IPS DF 6.9 (cell line): ENCODE results near the gene IL17RB.

Experiments
- DNase-seq: peaks from one replicate; pipeline ENCODE4 v3.0.0-alpha.2; 2013; ENCODE audit warnings: low read depth, low spot score
- H3K27ac ChIP-seq: one replicate; pipeline ENCODE4 v1.5.1; 2013; ENCODE audit warnings: low read length, control low read depth
- H3K27me3 ChIP-seq: 2 replicates; pipeline ENCODE4 v1.6.1; 2013; ENCODE audit warnings: mild to moderate bottlenecking, low read length; ENCODE audit not compliant: control insufficient read depth, insufficient read depth
- H3K36me3 ChIP-seq: 2 replicates; pipeline ENCODE4 v1.6.1; 2013; ENCODE audit warnings: low read length; ENCODE audit not compliant: control insufficient read depth, insufficient read depth
- H3K4me1 ChIP-seq: 2 replicates; pipeline ENCODE4 v1.6.1; 2013; ENCODE audit warnings: low read length; ENCODE audit not compliant: control insufficient read depth, insufficient read depth
- H3K4me3 ChIP-seq: 2 replicates; pipeline ENCODE4 v1.5.1; 2013; ENCODE audit warnings: mild to moderate bottlenecking, low read length
- H3K9me3 ChIP-seq: 2 replicates; pipeline ENCODE4 v1.6.1; 2013; ENCODE audit warnings: low read length, inconsistent platforms; ENCODE audit not compliant: control insufficient read depth, insufficient read depth
- WGBS: extraction: QIAGEN DNeasy Blood & Tissue Kit; methylation state at CpG from one replicate; pipeline ENCODE4 v1.1.7; 2013; ENCODE audit warnings: mixed read lengths, missing lambda C conversion rate; ENCODE audit not compliant: insufficient read length, insufficient coverage; 5-methylcytosine and 5-hydroxymethylcytosine counted together

IL17RB gene

DNA sequence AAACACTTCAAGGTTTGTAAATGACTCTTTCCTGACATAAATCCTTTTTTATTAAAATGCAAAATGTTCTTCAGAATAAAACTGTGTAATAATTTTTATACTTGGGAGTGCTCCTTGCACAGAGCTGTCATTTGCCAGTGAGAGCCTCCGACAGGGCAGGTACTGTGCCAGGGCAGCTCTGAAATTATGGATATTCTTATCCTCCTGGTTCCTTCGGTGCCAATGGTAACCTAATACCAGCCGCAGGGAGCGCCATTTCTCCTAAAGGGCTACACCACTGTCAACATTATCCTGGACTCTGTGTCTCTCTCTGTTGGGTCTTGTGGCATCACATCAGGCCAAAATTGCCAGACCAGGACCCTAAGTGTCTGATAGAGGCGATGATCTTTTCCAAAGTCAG lies 33.1 kb upstream of the IL17RB start:
- no peaks in the 10 kb centered on the region for H3K4me1 ChIP-seq
- no peaks in the 10 kb centered on the region for H3K9me3 ChIP-seq
- H3K4me3 ChIP-seq = no peak overlapping the region
- H3K27ac ChIP-seq = no peak overlapping the region
- DNase-seq = no peak
- no peaks in the 10 kb centered on the region for H3K27me3 ChIP-seq
- H3K36me3 ChIP-seq = peaks cover 5% of the 10 kb centered on the region; the same call in 1 of the 2 replicates
- no CpG with 5 or more reads among the region's 5 CpGs for WGBS

DNA sequence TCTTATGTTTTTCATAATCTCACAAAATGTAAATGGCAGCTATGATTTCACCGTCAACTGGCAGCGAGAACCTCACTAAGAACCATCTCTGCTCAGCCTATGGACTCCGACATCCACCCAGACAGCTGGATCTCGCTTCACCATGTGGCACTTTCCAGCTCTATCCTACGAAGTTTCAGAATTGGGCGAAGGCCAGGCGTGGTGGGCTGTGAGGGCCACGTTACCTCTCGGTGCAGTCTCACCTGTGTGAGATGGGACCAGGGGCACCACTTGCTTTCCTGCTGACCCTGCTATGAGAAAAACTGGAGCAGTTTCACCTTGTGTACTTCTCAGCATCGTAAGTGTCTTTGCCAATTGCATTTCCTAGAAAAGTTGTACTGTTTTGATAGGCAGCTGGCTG lies 32.5 kb upstream of the IL17RB start:
- DNase-seq = no peak
- Histone ChIP-seq H3K27ac (no peak overlapping the region), H3K9me3 (no peaks in the 10 kb centered on the region), H3K36me3 (peaks cover 6% of the 10 kb centered on the region; the same call in 1 of the 2 replicates), H3K4me3 (no peak overlapping the region), H3K4me1 (no peaks in the 10 kb centered on the region), H3K27me3 (no peaks in the 10 kb centered on the region)
- WGBS = no CpG with 5 or more reads among the region's 10 CpGs

DNA sequence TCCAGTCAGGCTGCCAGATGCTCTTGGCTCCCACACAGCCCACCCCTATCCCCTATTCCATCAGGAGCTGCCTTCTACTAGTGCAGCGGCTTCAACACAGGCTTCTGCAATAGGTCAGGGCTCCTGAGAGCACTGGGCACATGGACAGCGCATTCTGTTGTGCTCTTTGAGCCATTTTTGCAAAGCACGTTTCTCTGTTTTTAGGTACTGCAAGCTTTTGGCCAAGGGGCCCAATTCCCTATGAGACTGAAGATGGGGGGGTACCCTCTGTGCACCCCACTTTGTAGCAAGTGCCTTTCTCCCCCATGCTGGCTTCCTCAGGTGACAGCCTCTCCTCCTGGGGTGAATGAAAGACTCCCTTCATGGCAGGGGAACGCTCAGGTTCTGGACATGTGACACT lies 31.3 kb upstream of the IL17RB start:
- H3K9me3 ChIP-seq = no peaks in the 10 kb centered on the region
- DNase-seq = no peak
- no peak overlapping the region for H3K27ac ChIP-seq
- H3K4me3 ChIP-seq = no peak overlapping the region
- no peaks in the 10 kb centered on the region for H3K27me3 ChIP-seq
- peaks cover 14% of the 10 kb centered on the region; the same call in 1 of the 2 replicates for H3K36me3 ChIP-seq
- WGBS = no CpG with 5 or more reads among the region's 4 CpGs
- no peaks in the 10 kb centered on the region for H3K4me1 ChIP-seq

DNA sequence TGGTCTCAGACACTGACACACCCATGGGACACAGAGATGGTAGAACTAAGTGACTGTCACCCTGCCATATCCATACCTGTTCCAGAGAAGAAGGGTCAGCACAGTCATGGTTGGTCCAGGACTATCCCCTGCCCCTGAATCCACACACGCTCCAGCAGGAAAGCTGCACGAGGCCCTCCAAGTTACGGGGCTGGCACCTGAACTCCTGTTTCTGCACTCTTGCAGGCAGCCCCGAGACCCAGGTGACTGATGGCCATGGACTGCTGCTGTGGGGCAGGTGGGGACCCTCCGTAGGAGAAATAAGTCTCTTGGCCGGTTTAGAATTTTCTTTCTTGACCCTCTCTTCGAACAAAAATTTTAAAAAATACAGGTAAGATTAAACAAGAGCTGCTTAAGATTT lies 30.7 kb upstream of the IL17RB start:
- no peak for DNase-seq
- H3K27me3 ChIP-seq = no peaks in the 10 kb centered on the region
- no peak overlapping the region for H3K4me3 ChIP-seq
- H3K36me3 ChIP-seq = peaks cover 14% of the 10 kb centered on the region; the same call in 1 of the 2 replicates
- no peaks in the 10 kb centered on the region for H3K4me1 ChIP-seq
- no CpG with 5 or more reads among the region's 7 CpGs for WGBS
- H3K27ac ChIP-seq = no peak overlapping the region
- no peaks in the 10 kb centered on the region for H3K9me3 ChIP-seq

DNA sequence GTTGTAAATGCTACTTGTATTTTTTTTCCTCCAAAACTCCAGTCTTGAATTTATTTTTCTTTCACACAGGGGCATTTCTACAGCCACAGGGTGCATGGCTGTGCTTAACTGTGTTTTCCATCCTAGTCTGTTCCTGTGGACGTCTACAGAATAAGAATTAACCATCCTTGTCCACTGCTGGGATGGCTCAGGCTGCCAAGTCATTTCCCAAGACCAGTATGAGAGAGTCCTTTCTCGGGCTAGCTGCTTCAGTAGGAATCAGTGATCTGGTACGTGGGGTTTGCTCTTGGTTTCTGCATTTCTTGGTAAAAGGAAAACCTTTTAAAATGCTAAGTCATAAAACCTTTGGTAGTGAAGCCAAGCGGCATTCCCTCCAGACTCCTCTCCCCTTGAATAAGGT lies 29.9 kb upstream of the IL17RB start:
- H3K9me3 ChIP-seq = no peaks in the 10 kb centered on the region
- no peaks in the 10 kb centered on the region for H3K4me1 ChIP-seq
- H3K4me3 ChIP-seq = no peak overlapping the region
- H3K36me3 ChIP-seq = peaks cover 14% of the 10 kb centered on the region; the same call in 1 of the 2 replicates
- no peak for DNase-seq
- H3K27ac ChIP-seq = no peak overlapping the region
- H3K27me3 ChIP-seq = no peaks in the 10 kb centered on the region
- no CpG with 5 or more reads among the region's 4 CpGs for WGBS

DNA sequence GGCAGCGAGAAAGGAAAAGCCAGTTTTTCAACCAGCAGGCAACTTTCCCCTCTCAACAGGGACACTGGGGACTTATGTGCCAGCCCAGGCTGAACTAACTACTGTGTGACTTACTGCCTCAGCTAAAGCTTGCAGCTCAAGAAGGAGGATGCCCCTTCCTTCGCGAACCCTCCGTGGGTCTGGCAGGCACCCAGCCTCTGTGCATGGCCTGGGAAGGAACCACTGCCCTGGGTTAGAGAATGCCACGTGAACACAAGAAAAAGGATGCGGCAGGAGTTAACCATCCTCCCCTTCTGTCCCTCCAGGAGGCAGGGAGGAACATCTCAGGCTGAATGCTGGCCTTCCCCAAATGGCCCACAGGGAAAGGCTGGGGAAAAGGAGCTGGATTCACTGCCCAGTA lies 29.2 kb upstream of the IL17RB start:
- Histone ChIP-seq H3K4me1 (no peaks in the 10 kb centered on the region), H3K9me3 (no peaks in the 10 kb centered on the region), H3K36me3 (peaks cover 15% of the 10 kb centered on the region; the same call in 1 of the 2 replicates), H3K4me3 (no peak overlapping the region), H3K27ac (no peak overlapping the region), H3K27me3 (no peaks in the 10 kb centered on the region)
- no CpG with 5 or more reads among the region's 6 CpGs for WGBS
- no peak for DNase-seq

DNA sequence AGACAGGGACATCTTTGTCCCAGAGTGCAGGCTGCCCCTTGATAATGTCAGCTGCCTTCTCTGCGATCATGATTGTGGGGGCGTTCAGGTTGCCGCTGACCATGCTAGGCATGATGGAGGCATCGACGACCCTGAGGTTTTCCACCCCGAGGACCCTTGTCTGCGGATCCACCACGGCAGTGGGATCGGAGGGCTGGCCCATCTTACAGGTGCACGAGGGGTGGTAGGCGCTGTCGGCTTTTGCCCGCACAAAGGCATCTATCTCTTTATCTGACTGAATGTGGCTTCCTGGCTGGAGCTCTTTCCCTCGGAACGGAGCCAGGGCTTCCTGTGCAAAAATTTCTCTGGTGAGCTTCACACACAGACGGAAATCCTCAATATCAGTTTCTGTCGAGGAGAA lies 28.6 kb upstream of the IL17RB start:
- H3K36me3 ChIP-seq = peaks cover 18% of the 10 kb centered on the region; the same call in 1 of the 2 replicates
- no CpG with 5 or more reads among the region's 17 CpGs for WGBS
- H3K27ac ChIP-seq = no peak overlapping the region
- H3K9me3 ChIP-seq = no peaks in the 10 kb centered on the region
- H3K4me3 ChIP-seq = no peak overlapping the region
- no peak for DNase-seq
- no peaks in the 10 kb centered on the region for H3K27me3 ChIP-seq
- H3K4me1 ChIP-seq = no peaks in the 10 kb centered on the region

DNA sequence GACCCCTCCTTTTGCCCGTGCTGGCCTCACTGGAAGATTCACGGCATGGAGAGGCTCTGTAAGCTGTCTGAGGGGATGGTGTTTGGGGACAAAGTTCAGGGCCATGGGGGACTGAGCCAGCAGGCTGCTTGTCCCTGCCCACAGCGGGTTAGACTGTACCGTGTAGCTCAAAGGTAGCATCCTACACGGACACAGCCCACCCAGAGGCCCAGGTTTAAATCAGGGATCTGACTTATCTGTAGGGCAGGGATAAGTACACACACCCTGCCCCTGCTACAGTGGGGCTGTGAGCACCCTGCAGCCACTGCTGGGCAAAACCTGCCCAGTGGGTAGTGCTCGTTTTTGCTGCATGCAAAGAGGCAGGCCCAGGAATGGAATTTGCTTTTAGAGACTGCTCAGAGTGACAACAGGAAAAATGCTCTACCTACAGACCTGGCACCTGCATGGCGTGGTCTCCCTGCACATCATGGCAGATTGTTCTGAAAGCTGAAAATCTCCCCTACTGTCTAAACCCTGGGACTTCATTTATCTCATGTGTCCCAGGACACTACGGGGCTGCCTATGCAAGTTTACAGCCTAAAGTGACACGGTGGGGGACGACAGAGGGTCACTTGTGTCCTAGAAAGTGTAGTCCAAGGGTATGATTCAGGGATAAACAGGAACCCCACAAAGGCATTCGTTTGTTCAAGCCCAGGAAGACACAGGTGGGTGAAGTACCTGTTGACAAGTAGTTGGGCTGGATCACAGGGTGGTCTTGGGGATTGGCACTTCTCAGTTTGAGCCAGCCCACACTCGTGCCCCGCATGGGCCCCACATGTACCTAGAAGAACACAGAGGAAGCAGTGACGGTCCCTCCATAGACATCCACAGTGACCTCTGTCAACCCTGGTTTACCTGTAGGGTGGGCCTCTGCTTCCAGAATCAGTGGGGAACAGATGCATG lies 27.9 kb upstream of the IL17RB start:
- Histone ChIP-seq H3K27me3 (no peaks in the 10 kb centered on the region), H3K4me1 (no peaks in the 10 kb centered on the region), H3K4me3 (no peak overlapping the region), H3K27ac (no peak overlapping the region), H3K9me3 (no peaks in the 10 kb centered on the region), H3K36me3 (peaks cover 18% of the 10 kb centered on the region; the same call in 1 of the 2 replicates)
- no peak for DNase-seq
- no CpG with 5 or more reads among the region's 14 CpGs for WGBS

DNA sequence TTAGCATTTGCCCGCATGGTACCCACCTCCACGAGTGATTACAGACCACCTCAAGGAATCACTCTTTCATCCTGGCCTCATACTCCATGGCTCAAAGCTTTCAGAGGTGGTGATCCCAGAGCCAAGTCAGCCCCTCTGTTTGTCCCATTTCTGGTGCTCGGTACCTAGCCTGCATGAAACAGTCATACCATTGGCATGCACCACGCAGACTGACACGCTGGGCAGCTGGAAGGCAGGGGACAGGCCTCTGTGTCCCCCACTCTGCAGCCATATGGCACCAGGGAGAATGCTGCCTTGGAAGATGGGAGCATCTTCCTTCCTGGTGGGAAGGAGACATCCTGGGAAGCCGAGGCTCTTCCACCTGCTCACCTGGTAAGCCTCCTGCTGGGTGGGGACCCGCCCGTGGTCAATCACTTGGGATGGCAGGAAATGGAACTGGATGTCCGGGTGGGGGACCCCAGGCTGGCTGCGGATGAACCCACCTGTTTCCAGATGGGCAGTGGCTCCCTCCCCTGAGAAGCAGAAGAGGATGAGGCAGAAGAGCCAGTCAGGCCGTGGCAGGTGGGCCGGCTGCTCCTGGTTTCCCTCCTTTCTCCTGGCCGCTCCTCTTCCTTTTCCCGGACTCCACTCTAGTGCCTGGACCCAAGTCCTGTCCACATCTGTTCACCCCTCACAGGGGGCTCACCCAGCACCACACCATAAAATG lies 27.1 kb upstream of the IL17RB start:
- DNase-seq = no peak
- WGBS = no CpG with 5 or more reads among the region's 14 CpGs
- H3K36me3 ChIP-seq = peaks cover 18% of the 10 kb centered on the region; the same call in 1 of the 2 replicates

DNA sequence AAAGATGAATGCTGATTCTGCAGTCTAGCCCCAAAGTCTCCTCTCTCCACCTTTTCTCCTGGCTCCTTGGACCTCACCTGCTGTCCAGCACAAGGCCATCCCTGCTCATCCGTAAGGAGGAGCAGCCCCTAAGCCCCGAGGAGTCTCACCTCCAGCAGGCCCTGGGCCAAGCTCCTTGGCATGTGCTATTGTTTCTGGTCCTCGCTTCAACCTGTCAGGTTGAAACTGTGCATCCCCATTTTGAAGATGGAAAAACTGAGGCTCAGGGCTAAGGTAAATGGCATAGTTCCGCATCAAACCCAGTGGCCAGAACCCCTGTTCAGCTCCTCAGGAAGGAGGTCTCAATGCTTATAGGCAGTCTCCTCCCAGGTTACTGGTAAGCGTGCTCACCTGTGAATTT lies 26.3 kb upstream of the IL17RB start:
- H3K27ac ChIP-seq = no peak overlapping the region
- no peaks in the 10 kb centered on the region for H3K27me3 ChIP-seq
- H3K4me1 ChIP-seq = no peaks in the 10 kb centered on the region
- WGBS = no CpG with 5 or more reads among the region's 5 CpGs
- no peak overlapping the region for H3K4me3 ChIP-seq
- DNase-seq = no peak
- peaks cover 18% of the 10 kb centered on the region; the same call in 1 of the 2 replicates for H3K36me3 ChIP-seq
- H3K9me3 ChIP-seq = no peaks in the 10 kb centered on the region

More for the DNA sequence above, 27.1 kb upstream of the IL17RB start:
- H3K9me3 ChIP-seq = no peaks in the 10 kb centered on the region
- H3K27ac ChIP-seq = no peak overlapping the region
- H3K27me3 ChIP-seq = no peaks in the 10 kb centered on the region
- H3K4me1 ChIP-seq = no peaks in the 10 kb centered on the region
- H3K4me3 ChIP-seq = no peak overlapping the region
